Measurements from ENCODE around the gene PCBD2. TPM values are rescaled to one million over a fixed set of nuclear protein-coding genes. Genes with fewer than 3 reads are reported as not detected.
"Not testable (repeated sequence)": the region's sequence is repeated elsewhere in the genome, so short reads cannot be mapped to it uniquely, and the experiment has no call there.

Gene PCBD2
- 5.4 and 7.0 TPM in 2 replicates for total RNA-seq (2014; rRNA removed)
- Bru-seq, nascent RNA, result percentile 75 among the genes with signal in this experiment
- percentile 65 among the genes with signal in this experiment for BruChase-seq, experiment 1, labeled RNA remaining after a 6-hour chase
- BruChase-seq, experiment 2, labeled RNA remaining after a 2-hour chase, result percentile 72 among the genes with signal in this experiment
- long read RNA-seq, transcript PCBD2-201 (4 exons, 1,223 nt), result major isoform, 6 of 14 reads
- long read RNA-seq, partial matches to known transcripts, result 2 of 14 reads
- long read RNA-seq, other reads (novel, unspliced or antisense), result 6 of 14 reads

DNA sequence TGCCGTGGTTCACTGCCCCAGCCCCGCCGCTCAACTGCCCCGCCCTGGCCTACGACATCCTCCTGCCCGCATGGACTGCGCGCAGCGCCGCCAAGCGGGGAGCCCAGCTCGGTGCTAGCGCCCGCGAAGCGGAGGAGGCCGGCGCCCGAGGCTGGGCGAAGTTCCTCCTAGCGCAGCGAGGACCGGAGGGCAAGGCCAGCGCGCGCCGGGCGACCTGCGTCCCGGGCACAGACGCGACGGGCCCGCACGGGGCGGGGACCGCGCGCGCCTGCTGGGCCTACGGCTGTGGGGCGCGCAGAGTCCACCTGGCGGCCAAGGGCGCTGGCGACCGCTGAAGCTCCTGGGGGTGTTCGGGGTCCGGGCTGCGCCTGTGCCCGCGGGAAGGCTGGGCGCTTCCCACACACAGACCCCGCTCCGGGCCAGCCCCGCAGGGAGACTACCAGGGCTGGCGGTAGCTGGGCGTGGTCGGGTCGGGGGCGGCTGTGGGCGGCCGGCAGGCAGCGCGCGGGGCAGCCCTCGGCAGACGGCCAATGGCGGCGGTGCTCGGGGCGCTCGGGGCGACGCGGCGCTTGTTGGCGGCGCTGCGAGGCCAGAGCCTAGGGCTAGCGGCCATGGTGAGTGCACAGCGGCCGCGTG, at the start of gene PCBD2:
PCBD2 (plus strand) TSS at position 522 of the 636 bp plus-strand sequence; CDS start at position 531, 9 bp downstream.
- CTCF ChIA-PET, result no interaction called here
- H3K27ac ChIP-seq (ENCODE audit: low read length), result peak within 1 kb of the TSS; percentile 89
- peak within 1 kb of the TSS; percentile 88 for H2AFZ ChIP-seq (ENCODE audit: low read length)
- peak within 1 kb of the TSS; percentile 91 for H3K4me2 ChIP-seq (ENCODE audit: low read length)
- peak within 1 kb of the TSS; percentile 90 for H3K4me3 ChIP-seq (ENCODE audit: low read length)
- POLR2A ChIA-PET (ENCODE audit: unreplicated experiment), result interaction anchor here (0.6 kb wide), 1 partner anchor 157 kb away, joined by 7 read pairs; no protein-coding TSS in a partner anchor
- intact Hi-C loops (cut with micrococcal nuclease), result loop anchor here (1.0 to 10.0 kb wide), 5 partner anchors 29 to 430 kb away; partner anchors contain the start of gene CAMLG
- BruUV-seq (replicated peaks), result no TSS peak
- H3K9me3 ChIP-seq (ENCODE audit: low read length), result no peaks in the 10 kb centered on the region
- peak within 1 kb of the TSS; percentile 95 for H3K9ac ChIP-seq (ENCODE audit: low read length)
- no peaks in the 10 kb centered on the region for H4K20me1 ChIP-seq (ENCODE audit: low read length)
- DNase-seq (peak; percentile 92), ATAC-seq (peak; percentile 86)
- TF ChIP-seq EZH2phosphoT487 (IDR thresholded peaks at IDR 0.05; ENCODE audit: borderline replicate concordance, low read length) (no peak), EZH2 (IDR thresholded peaks at IDR 0.05; ENCODE audit: low read length, unreplicated experiment) (no peak)
- TF ChIP-seq, protein P1, sequence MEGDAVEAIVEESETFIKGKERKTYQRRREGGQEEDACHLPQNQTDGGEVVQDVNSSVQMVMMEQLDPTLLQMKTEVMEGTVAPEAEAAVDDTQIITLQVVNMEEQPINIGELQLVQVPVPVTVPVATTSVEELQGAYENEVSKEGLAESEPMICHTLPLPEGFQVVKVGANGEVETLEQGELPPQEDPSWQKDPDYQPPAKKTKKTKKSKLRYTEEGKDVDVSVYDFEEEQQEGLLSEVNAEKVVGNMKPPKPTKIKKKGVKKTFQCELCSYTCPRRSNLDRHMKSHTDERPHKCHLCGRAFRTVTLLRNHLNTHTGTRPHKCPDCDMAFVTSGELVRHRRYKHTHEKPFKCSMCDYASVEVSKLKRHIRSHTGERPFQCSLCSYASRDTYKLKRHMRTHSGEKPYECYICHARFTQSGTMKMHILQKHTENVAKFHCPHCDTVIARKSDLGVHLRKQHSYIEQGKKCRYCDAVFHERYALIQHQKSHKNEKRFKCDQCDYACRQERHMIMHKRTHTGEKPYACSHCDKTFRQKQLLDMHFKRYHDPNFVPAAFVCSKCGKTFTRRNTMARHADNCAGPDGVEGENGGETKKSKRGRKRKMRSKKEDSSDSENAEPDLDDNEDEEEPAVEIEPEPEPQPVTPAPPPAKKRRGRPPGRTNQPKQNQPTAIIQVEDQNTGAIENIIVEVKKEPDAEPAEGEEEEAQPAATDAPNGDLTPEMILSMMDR (conservative IDR thresholded peaks at IDR 0.05; ENCODE audit: low read depth, low read length), result peak; percentile 67
- no peaks in the 10 kb centered on the region for H3F3A ChIP-seq (ENCODE audit: low read length, unreplicated experiment)
- H3K27me3 ChIP-seq (ENCODE audit: low read length), result no peaks in the 10 kb centered on the region
- peaks cover 9% of the 10 kb centered on the region for H3K79me2 ChIP-seq (ENCODE audit: low read length)
- H3K4me1 ChIP-seq (ENCODE audit: insufficient read depth, low read length), result peaks cover 6% of the 10 kb centered on the region; the same call in 1 of the 2 replicates
- no peaks in the 10 kb centered on the region; the same call in 1 of the 2 replicates for H3K36me3 ChIP-seq (ENCODE audit: low read depth, low read length)
- H3K9me2 ChIP-seq (replicated peaks; ENCODE audit: low read length), result no peaks in the 10 kb centered on the region

GRCh38 chr5:134856465-134856864, 48.5 kb upstream of the PCBD2 start:
- H3F3A ChIP-seq (ENCODE audit: low read length, unreplicated experiment); H3K9ac ChIP-seq (ENCODE audit: low read length); H3K4me2 ChIP-seq (ENCODE audit: low read length); DNase-seq; CTCF ChIA-PET; H3K27me3 ChIP-seq (ENCODE audit: low read length); intact Hi-C loops (cut with micrococcal nuclease); H3K9me2 ChIP-seq (replicated peaks; ENCODE audit: low read length); BruUV-seq (replicated peaks); H2AFZ ChIP-seq (ENCODE audit: low read length); POLR2A ChIA-PET (ENCODE audit: unreplicated experiment); H3K9me3 ChIP-seq (ENCODE audit: low read length); ATAC-seq; H3K27ac ChIP-seq (ENCODE audit: low read length); H3K4me3 ChIP-seq (ENCODE audit: low read length); H3K4me1 ChIP-seq (ENCODE audit: insufficient read depth, low read length): not testable (repeated sequence)
- H3K36me3 ChIP-seq (ENCODE audit: low read depth, low read length), result peaks cover 29% of the 10 kb centered on the region
- H3K79me2 ChIP-seq (ENCODE audit: low read length), result peaks cover 25% of the 10 kb centered on the region
- peaks cover 13% of the 10 kb centered on the region for H4K20me1 ChIP-seq (ENCODE audit: low read length)

GRCh38 chr5:134857401-134857800, 47.5 kb upstream of the PCBD2 start:
- Histone ChIP-seq H3K27ac (ENCODE audit: low read length) (no peak overlapping the region), H3K4me1 (ENCODE audit: insufficient read depth, low read length) (no peaks in the 10 kb centered on the region), H3K9me2 (replicated peaks; ENCODE audit: low read length) (no peaks in the 10 kb centered on the region), H3K27me3 (ENCODE audit: low read length) (no peaks in the 10 kb centered on the region), H3K4me2 (ENCODE audit: low read length) (no peak overlapping the region), H3K9ac (ENCODE audit: low read length) (no peak overlapping the region), H3K9me3 (ENCODE audit: low read length) (no peaks in the 10 kb centered on the region), H2AFZ (ENCODE audit: low read length) (no peak overlapping the region), H4K20me1 (ENCODE audit: low read length) (peaks cover 7% of the 10 kb centered on the region; the same call in 1 of the 2 replicates), H3K4me3 (ENCODE audit: low read length) (no peak overlapping the region), H3K79me2 (ENCODE audit: low read length) (peaks cover 16% of the 10 kb centered on the region), H3F3A (ENCODE audit: low read length, unreplicated experiment) (no peaks in the 10 kb centered on the region), H3K36me3 (ENCODE audit: low read depth, low read length) (peaks cover 26% of the 10 kb centered on the region)
- CTCF ChIA-PET, result no interaction called here
- no peak for DNase-seq
- intact Hi-C loops (cut with micrococcal nuclease), result no loop called here
- BruUV-seq (replicated peaks), result TSS peak; percentile 3
- POLR2A ChIA-PET (ENCODE audit: unreplicated experiment), result no interaction called here
- TF ChIP-seq EZH2phosphoT487 (IDR thresholded peaks at IDR 0.05; ENCODE audit: borderline replicate concordance, low read length) (no peak), EZH2 (IDR thresholded peaks at IDR 0.05; ENCODE audit: low read length, unreplicated experiment) (no peak)
- TF ChIP-seq, protein P1 (conservative IDR thresholded peaks at IDR 0.05; ENCODE audit: low read depth, low read length), result no peak
- no peak for ATAC-seq
